Sigmoid colon (tissue), 7 donors: ENCODE results near the gene ADORA1. TPM values are rescaled to one million over a fixed set of nuclear protein-coding genes. Genes with fewer than 3 reads are reported as not detected.

Experiments used
- DNase-seq: peaks from one replicate; pipeline ENCODE4 v3.0.0-alpha.2; 2019
- H3K27ac ChIP-seq, 4 donors: fragments of 200-600 bp; sonication (generic); one replicate each; pipeline ENCODE4 v1.5.1; 2016 to 2019; ENCODE audit warnings: mild to moderate bottlenecking in 1 of 4
- H3K27me3 ChIP-seq, 3 donors: fragments of 200-600 bp; sonication (generic); one replicate each; pipeline ENCODE4 v1.5.1; 2019; ENCODE audit warnings: mild to moderate bottlenecking in 1 of 3
- H3K36me3 ChIP-seq, 4 donors: fragments of 200-600 bp; sonication (generic); one replicate each; pipeline ENCODE4 v1.5.1; 2016 to 2019
- H3K4me1 ChIP-seq, 4 donors: fragments of 200-600 bp; sonication (generic); one replicate each; pipeline ENCODE4 v1.5.1; 2017 to 2019
- H3K4me3 ChIP-seq, 4 donors: fragments of 200-600 bp; sonication (generic); one replicate each; pipeline ENCODE4 v1.5.1; 2017 to 2019; ENCODE audit warnings: mild to moderate bottlenecking in 2 of 4, moderate library complexity in 1 of 4
- H3K9me3 ChIP-seq, 4 donors: fragments of 200-600 bp in 3 of 4; sonication (generic) in 3 of 4; one replicate each; pipeline versions ENCODE4 v1.5.1 to v1.6.1; 2013 to 2019
- CTCF ChIP-seq, 4 experiments: fragments of 450-650 bp in 3 of 4; fragments of 200-600 bp in 1 of 4; IDR thresholded peaks; one replicate each; pipeline ENCODE4 v1.5.1; 2016 to 2019; ENCODE audit warnings: antibody characterized with exemption in 4 of 4, mild to moderate bottlenecking in 3 of 4, moderate library complexity in 2 of 4
- EP300 ChIP-seq, 4 donors: sonication (generic); formaldehyde crosslinking; IDR thresholded peaks; one replicate each; pipeline ENCODE4 v1.6.1; 2017; ENCODE audit warnings: antibody characterized with exemption in 4 of 4
- POLR2A ChIP-seq, 2 donors: fragments of 450-650 bp; IDR thresholded peaks; one replicate each; pipeline ENCODE4 v1.6.1; 2016; ENCODE audit warnings: antibody characterized with exemption in 2 of 2, mild to moderate bottlenecking in 2 of 2, moderate library complexity in 2 of 2
- POLR2AphosphoS5 ChIP-seq, 4 donors: sonication (generic); formaldehyde crosslinking; IDR thresholded peaks; one replicate each; pipeline ENCODE4 v1.6.1; 2017; ENCODE audit warnings: antibody characterized with exemption in 4 of 4
- WGBS, 2 donors: extraction: QIAGEN DNeasy Blood & Tissue Kit; methylation state at CpG; one replicate each; pipeline ENCODE4 v1.1.7; 2013; 5-methylcytosine and 5-hydroxymethylcytosine counted together
- intact Hi-C: fragments of 100-400 bp; cut with DNase I; formaldehyde crosslinking; loops from one replicate; pipeline ENCODE4 v1.15.1; 2023
- polyA plus RNA-seq, 3 donors: library from polyadenylated mRNA; stranded (reverse); fragments of 200-250 nt; gene quantifications; one replicate each; pipeline ENCODE4 v1.2.3, GENCODE V29; 2013
- total RNA-seq, 4 donors: library from RNA; depleted of rRNA; stranded (reverse); fragments of >200 nt; gene quantifications; one replicate each; pipeline ENCODE4 v1.1.0, GENCODE V29; 2016
- donor health status: healthy with polysubstance abuse.
- donor health status: Bipolar disorder and iron deficiency.
- donor health status: healthy.

The ADORA1 gene
- total and polyA plus RNA-seq, 7 donors, result 0.33 to 1.3 (median 1.0) TPM; not detected in 3

- no peaks in the 10 kb centered on the region for H3K36me3 ChIP-seq
- no peak overlapping the region for H3K4me3 ChIP-seq
- no peak overlapping the region for H3K27ac ChIP-seq
- DNase-seq, result peak; percentile 9
- H3K9me3 ChIP-seq, result no peaks in the 10 kb centered on the region
- intact Hi-C loops, result no loop called here
- peaks cover 0 to 3% (median 0%) of the 10 kb centered on the region in 4 donors for H3K4me1 ChIP-seq
- H3K27me3 ChIP-seq, result no peaks in the 10 kb centered on the region
- TF ChIP-seq CTCF (IDR thresholded peaks at IDR 0.05) (no peak), EP300 (IDR thresholded peaks at IDR 0.05) (no peak), POLR2AphosphoS5 (IDR thresholded peaks at IDR 0.05) (no peak), POLR2A (IDR thresholded peaks at IDR 0.05) (no peak)
Measured at GRCh38 chr1:203210988-203211387, 83.5 kb downstream of the ADORA1 start.

GRCh38 chr1:203211812-203212211 lies 84.3 kb downstream of the ADORA1 start:
- intact Hi-C loops, result no loop called here
- no peaks in the 10 kb centered on the region for H3K9me3 ChIP-seq
- 92 to 94% methylated on average over 3 of the region's 3 CpGs for WGBS, 2 donors
- H3K27ac ChIP-seq, result no peak overlapping the region
- peaks cover 0 to 1% (median 0%) of the 10 kb centered on the region in 3 donors for H3K27me3 ChIP-seq
- H3K36me3 ChIP-seq, result no peaks in the 10 kb centered on the region
- H3K4me3 ChIP-seq, result no peak overlapping the region
- peaks cover 0 to 4% (median 2%) of the 10 kb centered on the region in 4 donors for H3K4me1 ChIP-seq
- TF ChIP-seq POLR2A (IDR thresholded peaks at IDR 0.05), result no peak
- no peak for TF ChIP-seq CTCF (IDR thresholded peaks at IDR 0.05)
- no peak for TF ChIP-seq POLR2AphosphoS5 (IDR thresholded peaks at IDR 0.05)
- no peak for TF ChIP-seq EP300 (IDR thresholded peaks at IDR 0.05)
- DNase-seq, result peak; percentile 11

- peaks cover 0 to 11% (median 0%) of the 10 kb centered on the region in 3 donors for H3K27me3 ChIP-seq
- WGBS, 2 donors, result 78 to 85% methylated on average over 6 of the region's 6 CpGs
- H3K27ac ChIP-seq, result no peak overlapping the region
- DNase-seq, result peak; percentile 57
- no peak for TF ChIP-seq POLR2AphosphoS5 (IDR thresholded peaks at IDR 0.05)
- TF ChIP-seq EP300 (IDR thresholded peaks at IDR 0.05), result no peak
- no peaks in the 10 kb centered on the region for H3K9me3 ChIP-seq
- H3K4me3 ChIP-seq, result no peak overlapping the region
- no peaks in the 10 kb centered on the region for H3K36me3 ChIP-seq
- intact Hi-C loops, result no loop called here
- peaks cover 0 to 4% (median 2%) of the 10 kb centered on the region in 4 donors for H3K4me1 ChIP-seq
Measured at GRCh38 chr1:203213126-203213525, 85.6 kb downstream of the ADORA1 start.

- Histone ChIP-seq H3K36me3 (no peaks in the 10 kb centered on the region), H3K4me1 (peaks cover 0 to 4% (median 2%) of the 10 kb centered on the region in 4 donors), H3K4me3 (no peak overlapping the region), H3K9me3 (no peaks in the 10 kb centered on the region), H3K27ac (no peak overlapping the region), H3K27me3 (peaks cover 0 to 11% (median 0%) of the 10 kb centered on the region in 3 donors)
- WGBS, 2 donors, result 77 to 80% methylated on average over 7 of the region's 7 CpGs
- intact Hi-C loops, result no loop called here
- TF ChIP-seq EP300 (IDR thresholded peaks at IDR 0.05), result no peak
- TF ChIP-seq POLR2AphosphoS5 (IDR thresholded peaks at IDR 0.05), result no peak
- TF ChIP-seq POLR2A (IDR thresholded peaks at IDR 0.05), result no peak
- TF ChIP-seq CTCF (IDR thresholded peaks at IDR 0.05), result no peak
- DNase-seq, result peak; percentile 47
Measured at GRCh38 chr1:203214871-203215270, 87.3 kb downstream of the ADORA1 start.

- H3K4me3 ChIP-seq, result no peak overlapping the region
- H3K27me3 ChIP-seq, result peaks cover 0 to 11% (median 0%) of the 10 kb centered on the region in 3 donors
- H3K36me3 ChIP-seq, result no peaks in the 10 kb centered on the region
- WGBS, 2 donors, result 67 to 68% methylated on average over 9 of the region's 9 CpGs
- H3K9me3 ChIP-seq, result no peaks in the 10 kb centered on the region
- DNase-seq, result peak; percentile 49
- no peak for TF ChIP-seq CTCF (IDR thresholded peaks at IDR 0.05)
- TF ChIP-seq EP300 (IDR thresholded peaks at IDR 0.05), result no peak
- no peak for TF ChIP-seq POLR2AphosphoS5 (IDR thresholded peaks at IDR 0.05)
- TF ChIP-seq POLR2A (IDR thresholded peaks at IDR 0.05), result no peak
- no peak overlapping the region for H3K27ac ChIP-seq
- intact Hi-C loops, result no loop called here
- H3K4me1 ChIP-seq, result peaks cover 0 to 4% (median 2%) of the 10 kb centered on the region in 4 donors
Measured at GRCh38 chr1:203215573-203215972, 88.0 kb downstream of the ADORA1 start.
